ENCODE measurements around the gene PARK7.

DNA sequence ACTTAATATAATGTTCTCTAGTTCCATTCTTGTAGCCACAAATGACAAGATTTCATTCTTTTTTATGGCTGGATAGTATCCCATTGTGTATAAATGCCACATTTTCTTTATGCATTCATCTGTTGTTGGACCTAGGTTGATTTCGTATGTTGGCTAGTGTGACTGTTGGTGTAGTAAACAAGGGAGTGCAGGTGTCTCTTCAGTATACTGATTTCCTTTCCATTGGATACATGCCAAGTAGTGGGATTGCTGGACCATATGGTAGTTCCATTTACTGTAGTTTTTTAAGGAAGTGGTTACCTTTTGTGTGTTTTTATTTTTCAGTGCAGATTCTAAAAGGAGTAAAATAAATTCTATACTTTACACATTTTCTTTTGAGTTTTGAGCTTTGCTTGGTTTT is 5.7 kb downstream of the PARK7 start:
- TF ChIP-seq POLR2AphosphoS5 (IDR thresholded peaks at IDR 0.05; ENCODE audit: low read depth, low read length): no peak
- TF ChIP-seq POLR2A (IDR thresholded peaks at IDR 0.05; ENCODE audit: low read depth, low read length): no peak
- no peak for TF ChIP-seq TAF1 (IDR thresholded peaks at IDR 0.05; ENCODE audit: borderline replicate concordance, low read depth, low read length)
